ENCODE results near the gene TRPV2.

Gene TRPV2

GRCh38 chr17:16480995-16481394 lies 65.6 kb downstream of the TRPV2 start:
- no peak for DNase-seq
- no peak for TF ChIP-seq GATA1 (IDR thresholded peaks at IDR 0.05; ENCODE audit: low read depth, low read length)
- TF ChIP-seq POLR2A (IDR thresholded peaks at IDR 0.05; ENCODE audit: low read length) = no peak

GRCh38 chr17:16482253-16482652 lies 66.9 kb downstream of the TRPV2 start:
- DNase-seq = no peak
- no peak for TF ChIP-seq POLR2A (IDR thresholded peaks at IDR 0.05; ENCODE audit: low read length)
- no peak for TF ChIP-seq GATA1 (IDR thresholded peaks at IDR 0.05; ENCODE audit: low read depth, low read length)

DNA sequence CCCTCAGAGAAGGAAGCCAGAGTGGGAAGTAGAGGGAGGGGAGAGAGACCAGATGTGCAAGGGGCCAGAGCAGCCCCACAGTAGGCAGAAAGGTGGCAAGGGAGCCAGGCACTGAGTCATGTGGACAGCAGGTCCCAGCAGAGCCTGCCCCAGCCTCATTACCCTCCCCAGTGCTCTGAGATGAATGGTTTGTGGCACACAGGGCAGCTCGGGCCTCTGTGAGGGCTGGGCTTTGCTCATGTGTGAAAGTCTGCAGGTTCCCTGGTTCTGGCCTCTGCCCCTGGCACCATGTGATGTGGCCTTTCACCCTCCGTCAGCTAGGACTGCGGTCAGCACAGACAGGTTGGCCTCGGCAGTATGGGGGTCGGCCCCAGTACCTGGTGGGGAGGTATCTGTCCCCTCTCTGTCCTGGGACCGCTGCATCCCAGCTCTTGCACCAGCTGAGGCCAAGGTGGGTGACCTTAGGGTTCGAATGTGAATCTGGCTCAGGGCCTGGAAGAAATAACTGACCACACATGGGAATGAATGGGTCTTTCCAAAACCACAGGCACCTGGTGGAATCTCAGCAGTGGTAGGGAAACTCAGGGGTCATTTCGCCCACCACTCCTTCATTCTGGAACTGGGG lies 67.8 kb downstream of the TRPV2 start:
- DNase-seq = no peak
- TF ChIP-seq GATA1 (IDR thresholded peaks at IDR 0.05; ENCODE audit: low read depth, low read length) = no peak
- TF ChIP-seq POLR2A (IDR thresholded peaks at IDR 0.05; ENCODE audit: low read length) = no peak

DNA sequence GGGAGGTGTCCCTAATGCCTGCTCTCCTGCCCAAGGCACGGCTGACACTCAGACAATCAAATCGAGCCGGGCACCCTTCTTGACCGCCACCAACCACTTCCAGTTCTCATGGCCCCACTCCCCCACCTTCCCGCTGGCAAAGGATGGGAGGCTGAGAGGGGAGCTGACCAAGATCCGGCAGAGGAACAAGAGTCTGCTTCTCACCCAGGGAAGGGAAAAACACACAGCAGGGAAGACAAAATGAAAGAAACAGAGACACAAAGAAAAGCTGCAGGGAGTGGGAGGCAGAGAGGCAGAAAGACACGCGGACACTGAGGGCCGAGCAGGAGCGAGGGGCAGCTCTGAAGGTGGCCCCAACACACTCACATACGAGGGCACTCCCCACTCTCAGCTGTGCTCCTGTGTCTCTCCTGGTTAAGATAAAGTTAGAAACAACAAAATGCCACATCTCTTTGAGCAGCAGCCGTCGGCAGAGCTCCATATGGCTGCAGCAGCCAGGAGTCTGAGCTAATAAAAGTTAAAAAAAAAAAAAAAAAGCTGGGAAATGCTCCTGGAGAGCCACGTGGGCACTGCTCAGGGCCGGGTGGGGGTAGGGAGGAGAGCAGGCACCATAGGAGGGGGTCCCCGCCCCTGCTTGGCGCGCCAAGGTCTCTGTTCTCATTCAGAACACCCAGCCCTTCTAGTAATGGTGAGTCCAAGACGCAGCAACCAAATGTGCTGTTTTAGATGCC lies 69.2 kb downstream of the TRPV2 start:
- DNase-seq = no peak
- TF ChIP-seq GATA1 (IDR thresholded peaks at IDR 0.05; ENCODE audit: low read depth, low read length) (no peak), POLR2A (IDR thresholded peaks at IDR 0.05; ENCODE audit: low read length) (no peak)
